Measurements from ENCODE around the gene FCHSD2. TPM values are rescaled to one million over a fixed set of nuclear protein-coding genes. Genes with fewer than 3 reads are reported as not detected.

FCHSD2 gene
- total RNA-seq, 1 donor, result 34.0 TPM

GRCh38 chr11:72814286-72815109 lies 327.6 kb downstream of the FCHSD2 start, which contains the start of gene ATG16L2:
Gene ATG16L2, plus strand, starts transcription at chr11:72814411. Its CDS starts 35 bp downstream, at chr11:72814446.
- peak within 1 kb of the TSS; percentile 88 for H2AFZ ChIP-seq (ENCODE audit: low read length)
- H3K36me3 ChIP-seq (ENCODE audit: insufficient read depth, low read length), result peaks cover 15% of the 10 kb centered on the region
- H3K9me3 ChIP-seq (ENCODE audit: low read depth, low read length), result no peaks in the 10 kb centered on the region
- no peak for TF ChIP-seq CTCF (IDR thresholded peaks at IDR 0.05; ENCODE audit: extremely low read depth, low read depth, low read length)
- peaks cover 31% of the 10 kb centered on the region for H3K4me1 ChIP-seq (ENCODE audit: insufficient read depth, low read length)
- H3K4me3 ChIP-seq (ENCODE audit: insufficient read depth, low read length), result peak within 1 kb of the TSS; percentile 79
- H3K27ac ChIP-seq (ENCODE audit: low read depth, low read length), result peak within 1 kb of the TSS; percentile 97
- no peaks in the 10 kb centered on the region for H3K27me3 ChIP-seq (ENCODE audit: insufficient read depth, low read length)
- peaks cover 34% of the 10 kb centered on the region for H3K79me2 ChIP-seq (ENCODE audit: insufficient read depth, low read length)
- peak within 1 kb of the TSS; percentile 90 for H3K4me2 ChIP-seq (ENCODE audit: insufficient read depth, low read length)
- peak; percentile 99 for DNase-seq (ENCODE audit: insufficient read length, low spot score, missing footprints)
- H4K20me1 ChIP-seq (ENCODE audit: insufficient read depth, low read length), result peaks cover 3% of the 10 kb centered on the region

- Histone ChIP-seq H3K4me1 (ENCODE audit: insufficient read depth, low read length) (peaks cover 31% of the 10 kb centered on the region), H3K27me3 (ENCODE audit: insufficient read depth, low read length) (no peaks in the 10 kb centered on the region), H3K36me3 (ENCODE audit: insufficient read depth, low read length) (peaks cover 21% of the 10 kb centered on the region), H3K4me3 (ENCODE audit: insufficient read depth, low read length) (peak overlapping the region; percentile 79), H3K79me2 (ENCODE audit: insufficient read depth, low read length) (peaks cover 34% of the 10 kb centered on the region), H2AFZ (ENCODE audit: low read length) (peak overlapping the region; percentile 88), H3K27ac (ENCODE audit: low read depth, low read length) (peak overlapping the region; percentile 97), H3K9me3 (ENCODE audit: low read depth, low read length) (no peaks in the 10 kb centered on the region), H3K4me2 (ENCODE audit: insufficient read depth, low read length) (peak overlapping the region; percentile 90), H4K20me1 (ENCODE audit: insufficient read depth, low read length) (peaks cover 6% of the 10 kb centered on the region)
- TF ChIP-seq CTCF (IDR thresholded peaks at IDR 0.05; ENCODE audit: extremely low read depth, low read depth, low read length), result no peak
- DNase-seq (ENCODE audit: insufficient read length, low spot score, missing footprints), result no peak
These were observed 328.3 kb downstream of the FCHSD2 start for GRCh38 chr11:72813740-72814285.

DNA sequence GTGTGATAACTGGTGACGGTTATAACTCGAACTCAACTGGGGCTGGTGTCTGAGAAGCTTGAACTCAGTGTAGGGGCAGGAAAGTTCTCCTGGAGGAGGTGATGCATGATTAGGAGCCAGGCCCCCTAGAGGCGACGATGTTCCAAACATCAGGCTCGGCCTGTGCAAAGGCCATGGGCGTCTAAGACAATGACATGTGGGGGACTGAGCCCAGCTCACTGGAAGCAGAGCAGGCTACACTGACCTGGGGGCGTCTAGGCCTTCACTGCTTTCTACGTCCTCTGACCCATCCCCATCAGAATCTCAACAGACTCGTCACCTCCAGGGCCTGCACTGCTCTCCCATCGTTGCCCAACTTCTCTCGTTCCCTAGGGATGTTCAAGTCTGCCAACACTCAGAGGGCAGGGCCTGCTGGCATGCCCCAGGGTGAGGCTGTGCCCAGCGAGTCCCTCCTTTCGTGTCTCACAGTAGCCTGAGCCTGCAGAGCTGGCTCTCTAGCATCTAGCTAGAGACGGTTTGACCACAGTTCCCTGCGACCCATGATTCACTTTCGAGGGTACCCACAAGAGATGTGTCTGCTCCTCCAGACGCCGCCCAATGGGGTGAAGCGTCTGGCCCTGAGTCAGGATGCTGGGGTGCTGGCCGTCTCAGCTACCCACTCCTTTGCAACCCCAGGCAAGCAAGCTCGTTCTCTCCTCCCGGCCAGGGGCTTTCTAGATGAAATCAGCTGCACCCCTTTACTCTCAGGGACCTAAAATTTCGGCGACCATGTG lies 329.0 kb downstream of the FCHSD2 start:
- Histone ChIP-seq H3K4me2 (ENCODE audit: insufficient read depth, low read length) (peak overlapping the region; percentile 90), H3K9me3 (ENCODE audit: low read depth, low read length) (no peaks in the 10 kb centered on the region), H3K79me2 (ENCODE audit: insufficient read depth, low read length) (peaks cover 34% of the 10 kb centered on the region), H3K36me3 (ENCODE audit: insufficient read depth, low read length) (peaks cover 21% of the 10 kb centered on the region), H4K20me1 (ENCODE audit: insufficient read depth, low read length) (peaks cover 6% of the 10 kb centered on the region), H2AFZ (ENCODE audit: low read length) (peak overlapping the region; percentile 88), H3K4me3 (ENCODE audit: insufficient read depth, low read length) (peak overlapping the region; percentile 79), H3K27me3 (ENCODE audit: insufficient read depth, low read length) (no peaks in the 10 kb centered on the region), H3K4me1 (ENCODE audit: insufficient read depth, low read length) (peaks cover 35% of the 10 kb centered on the region), H3K27ac (ENCODE audit: low read depth, low read length) (peak overlapping the region; percentile 97)
- peak; percentile 67 for TF ChIP-seq CTCF (IDR thresholded peaks at IDR 0.05; ENCODE audit: extremely low read depth, low read depth, low read length)
- DNase-seq (ENCODE audit: insufficient read length, low spot score, missing footprints), result peak; percentile 95
